ENCODE results near the gene CPLX1.

Gene CPLX1

DNA sequence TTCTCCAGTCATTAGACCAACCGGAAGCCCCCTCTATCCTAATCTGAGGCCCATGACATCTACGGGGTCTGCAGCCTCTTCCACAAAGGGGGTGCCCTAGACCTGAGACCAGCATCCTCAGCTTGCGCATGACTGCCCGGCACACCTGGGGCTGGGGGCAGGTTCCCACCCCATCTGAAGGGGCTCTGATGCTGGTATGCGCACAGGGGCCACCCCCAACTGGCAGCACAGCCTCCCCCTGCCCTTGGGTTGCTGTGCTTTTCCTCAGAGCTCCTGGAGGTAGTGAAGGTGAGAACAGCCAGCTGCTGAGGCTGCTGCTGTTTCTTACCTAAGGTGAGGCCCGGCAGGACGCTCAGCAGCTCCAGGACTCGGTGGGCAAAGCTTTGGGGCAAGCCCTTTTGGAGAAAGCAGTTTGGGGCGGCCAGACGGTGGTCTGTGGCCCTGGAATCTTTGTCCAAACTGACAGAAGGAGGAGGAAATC, 18.9 kb upstream of the CPLX1 start:
- no peak overlapping the region for H3K4me3 ChIP-seq (ENCODE audit: low read depth, low read length)
- no peak for DNase-seq (ENCODE audit: low read depth)
- TF ChIP-seq, protein P1, sequence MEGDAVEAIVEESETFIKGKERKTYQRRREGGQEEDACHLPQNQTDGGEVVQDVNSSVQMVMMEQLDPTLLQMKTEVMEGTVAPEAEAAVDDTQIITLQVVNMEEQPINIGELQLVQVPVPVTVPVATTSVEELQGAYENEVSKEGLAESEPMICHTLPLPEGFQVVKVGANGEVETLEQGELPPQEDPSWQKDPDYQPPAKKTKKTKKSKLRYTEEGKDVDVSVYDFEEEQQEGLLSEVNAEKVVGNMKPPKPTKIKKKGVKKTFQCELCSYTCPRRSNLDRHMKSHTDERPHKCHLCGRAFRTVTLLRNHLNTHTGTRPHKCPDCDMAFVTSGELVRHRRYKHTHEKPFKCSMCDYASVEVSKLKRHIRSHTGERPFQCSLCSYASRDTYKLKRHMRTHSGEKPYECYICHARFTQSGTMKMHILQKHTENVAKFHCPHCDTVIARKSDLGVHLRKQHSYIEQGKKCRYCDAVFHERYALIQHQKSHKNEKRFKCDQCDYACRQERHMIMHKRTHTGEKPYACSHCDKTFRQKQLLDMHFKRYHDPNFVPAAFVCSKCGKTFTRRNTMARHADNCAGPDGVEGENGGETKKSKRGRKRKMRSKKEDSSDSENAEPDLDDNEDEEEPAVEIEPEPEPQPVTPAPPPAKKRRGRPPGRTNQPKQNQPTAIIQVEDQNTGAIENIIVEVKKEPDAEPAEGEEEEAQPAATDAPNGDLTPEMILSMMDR (IDR thresholded peaks at IDR 0.05; ENCODE audit: low read depth, low read length, missing control alignments), result no peak
- in situ Hi-C loops (cut with HindIII; ENCODE audit: low sequenced_read_pairs), result loop anchor here (5.0 kb wide), 4 partner anchors 47 to 88 kb away; partner anchors contain the start of genes GAK and TMEM175

DNA sequence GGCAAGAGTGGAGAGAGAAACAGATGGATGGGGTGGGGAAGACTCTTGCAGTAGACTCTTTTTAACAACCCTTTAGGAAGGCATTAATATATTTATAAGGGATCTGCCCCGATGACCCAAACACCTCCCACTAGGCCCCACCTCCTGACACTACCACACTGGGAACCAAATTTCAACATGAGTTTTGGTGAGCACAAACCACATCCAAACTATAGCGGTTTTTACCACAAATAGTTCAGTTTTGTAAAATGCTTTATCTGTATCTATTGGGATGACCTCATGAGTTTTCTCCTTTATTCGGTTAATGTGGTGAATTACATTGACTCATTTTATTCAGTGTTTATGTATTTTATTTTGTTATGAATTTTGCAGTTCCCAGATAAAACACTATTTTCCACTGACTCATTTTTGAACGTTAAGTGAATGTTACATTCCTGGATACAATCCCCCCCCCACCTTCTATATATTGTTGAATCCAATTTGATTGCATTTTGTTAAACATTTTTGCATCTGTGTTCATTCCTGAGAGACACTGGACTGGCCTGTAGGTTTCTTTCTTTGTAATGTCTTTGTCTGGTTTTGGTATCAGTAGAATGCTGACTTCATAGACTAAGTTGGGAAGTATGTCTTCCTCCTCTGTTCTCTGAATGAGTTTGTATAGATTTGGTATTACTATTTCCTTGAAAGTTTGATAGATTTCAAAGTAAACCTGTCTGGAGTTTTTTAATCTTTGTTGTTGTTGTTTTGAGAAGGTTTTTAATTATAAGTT, 13.9 kb upstream of the CPLX1 start:
- DNase-seq (ENCODE audit: low read depth), result no peak
- no peak overlapping the region for H3K4me3 ChIP-seq (ENCODE audit: low read depth, low read length)
- in situ Hi-C loops (cut with HindIII; ENCODE audit: low sequenced_read_pairs), result no loop called here
- TF ChIP-seq, protein P1 (IDR thresholded peaks at IDR 0.05; ENCODE audit: low read depth, low read length, missing control alignments), result no peak

DNA sequence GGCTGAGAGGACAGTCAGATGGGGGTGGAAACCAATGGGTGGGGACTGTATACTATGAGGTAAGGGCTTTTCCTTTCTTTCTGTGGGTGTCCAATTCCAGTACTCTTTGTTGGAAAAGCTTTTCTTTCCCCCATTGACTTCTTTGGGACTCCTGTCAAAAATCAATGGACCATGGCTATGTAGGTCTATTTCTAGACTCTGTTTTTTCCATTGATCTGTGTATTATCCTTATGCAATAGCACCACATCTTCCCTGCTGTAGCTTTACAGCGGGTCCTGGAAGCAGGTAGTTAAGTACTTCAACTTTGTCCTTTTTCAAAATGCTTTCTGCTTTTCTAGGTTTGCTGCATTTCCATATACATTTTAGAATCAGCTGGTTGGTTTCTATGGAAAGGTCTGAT, 11.8 kb upstream of the CPLX1 start:
- TF ChIP-seq, protein P1 (IDR thresholded peaks at IDR 0.05; ENCODE audit: low read depth, low read length, missing control alignments), result no peak
- DNase-seq (ENCODE audit: low read depth), result no peak
- in situ Hi-C loops (cut with HindIII; ENCODE audit: low sequenced_read_pairs), result no loop called here
- no peak overlapping the region for H3K4me3 ChIP-seq (ENCODE audit: low read depth, low read length)

DNA sequence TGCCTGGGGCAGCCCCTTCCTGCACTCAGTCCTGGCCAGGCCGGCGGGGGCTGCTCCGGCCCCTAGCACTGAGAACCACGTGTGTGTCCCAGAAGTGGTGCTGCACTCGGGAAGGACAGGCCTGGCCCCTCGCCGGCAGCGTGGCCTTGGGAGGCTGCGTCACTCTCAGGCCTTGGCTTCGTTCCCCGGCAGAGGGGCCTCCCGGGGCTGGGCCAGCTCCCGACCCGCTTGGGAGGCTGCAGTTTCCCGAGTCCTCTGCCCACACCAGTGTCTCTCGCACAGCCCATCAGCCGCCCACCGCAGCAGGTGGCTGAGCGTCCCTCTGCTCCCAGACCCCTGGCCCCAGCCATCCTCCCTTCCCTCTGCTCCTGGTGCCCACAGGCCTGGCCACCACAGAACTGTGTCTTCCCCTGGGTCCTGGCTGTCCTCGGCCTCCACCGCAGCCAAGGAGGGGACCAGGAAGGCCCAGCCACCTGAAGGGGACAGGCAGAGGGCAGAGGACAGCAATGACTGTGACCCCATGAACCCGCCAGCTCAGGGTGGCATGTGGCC, 10.9 kb upstream of the CPLX1 start:
- TF ChIP-seq, protein P1 (IDR thresholded peaks at IDR 0.05; ENCODE audit: low read depth, low read length, missing control alignments), result no peak
- no peak for DNase-seq (ENCODE audit: low read depth)
- in situ Hi-C loops (cut with HindIII; ENCODE audit: low sequenced_read_pairs), result no loop called here
- H3K4me3 ChIP-seq (ENCODE audit: low read depth, low read length), result no peak overlapping the region

DNA sequence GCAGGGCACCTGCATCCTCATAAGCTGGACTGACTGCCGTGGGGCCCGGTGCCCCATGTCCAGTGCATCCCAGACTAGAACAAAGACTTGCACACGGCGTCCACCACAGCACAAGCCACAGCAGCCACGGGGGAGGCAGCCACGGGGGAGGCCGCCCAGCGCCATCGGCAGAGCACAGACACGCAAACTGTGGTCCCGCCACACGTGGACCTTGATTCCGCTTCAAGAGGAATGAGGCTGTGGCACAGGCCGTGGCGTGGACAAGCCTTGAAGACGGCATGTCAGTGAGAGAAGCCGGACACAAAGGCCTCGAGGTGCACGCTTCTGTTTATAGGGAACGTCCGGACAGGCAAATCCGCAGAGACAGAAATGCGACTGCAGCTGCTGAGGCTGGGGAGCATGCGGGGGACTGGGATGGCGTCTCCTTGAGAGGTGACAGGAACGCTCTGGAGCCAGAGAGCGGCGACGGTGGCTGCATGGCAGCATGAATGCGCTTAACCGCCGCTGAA, 10.1 kb upstream of the CPLX1 start:
- no peak overlapping the region for H3K4me3 ChIP-seq (ENCODE audit: low read depth, low read length)
- in situ Hi-C loops (cut with HindIII; ENCODE audit: low sequenced_read_pairs), result no loop called here
- TF ChIP-seq, protein P1 (IDR thresholded peaks at IDR 0.05; ENCODE audit: low read depth, low read length, missing control alignments), result no peak
- DNase-seq (ENCODE audit: low read depth), result no peak

DNA sequence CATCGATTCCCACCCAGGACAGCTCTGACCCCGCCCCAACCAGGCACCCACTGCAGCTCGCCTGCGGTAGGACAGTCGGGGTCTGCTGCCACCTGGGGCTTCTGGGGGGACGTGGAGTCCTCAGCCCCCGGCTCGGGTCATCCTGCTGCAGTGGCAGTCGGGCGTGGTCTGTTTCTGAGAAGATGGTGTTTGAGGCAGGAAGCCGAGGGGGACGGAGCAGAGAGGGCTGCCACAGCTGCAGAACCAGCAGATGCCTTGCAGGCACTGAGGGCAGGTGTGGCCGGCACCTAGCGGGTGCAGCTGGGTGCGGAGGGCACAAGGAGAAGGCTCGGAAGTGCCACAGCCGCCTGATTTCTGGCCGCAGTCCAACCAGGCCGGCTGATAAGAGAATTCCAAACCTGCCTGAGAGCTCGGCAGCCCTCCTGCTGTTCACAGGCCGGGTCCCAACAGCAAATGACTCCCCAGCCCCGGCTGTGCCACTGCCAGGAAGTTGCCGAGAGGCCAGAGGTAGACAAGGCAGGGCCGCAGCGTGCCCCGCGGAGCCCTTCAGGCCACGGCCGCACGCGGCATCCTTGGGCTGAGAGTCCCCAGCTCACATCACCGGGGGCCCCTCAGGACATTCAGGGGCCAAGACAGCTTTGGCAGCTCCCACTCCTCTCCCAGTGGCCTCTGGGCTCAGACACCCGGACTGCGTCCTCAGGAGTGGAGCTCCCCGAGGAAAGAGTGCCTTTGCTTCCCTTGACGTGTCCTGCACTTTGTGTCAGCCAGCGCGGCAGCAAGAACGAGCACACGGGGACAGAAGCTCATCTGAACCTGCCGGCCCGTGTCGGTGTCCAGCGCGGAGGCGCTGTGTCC, 9.4 kb upstream of the CPLX1 start:
- DNase-seq (ENCODE audit: low read depth), result no peak
- in situ Hi-C loops (cut with HindIII; ENCODE audit: low sequenced_read_pairs), result no loop called here
- TF ChIP-seq, protein P1 (IDR thresholded peaks at IDR 0.05; ENCODE audit: low read depth, low read length, missing control alignments), result no peak
- no peak overlapping the region for H3K4me3 ChIP-seq (ENCODE audit: low read depth, low read length)
